ENCODE results near the gene RGL1. TPM values are rescaled to one million over a fixed set of nuclear protein-coding genes. Genes with fewer than 3 reads are reported as not detected.

RGL1 gene
- 6.2 and 7.0 TPM in 2 replicates for total RNA-seq

GRCh38 chr1:183804916-183805841 is at the start of gene RGL1:
TSS of gene RGL1 (plus strand) at chr1:183805120. CDS start at chr1:183805298, 178 bp downstream.

Other genes starting within 250 kb of the RGL1 start
- gene NCF2, start 214.7 kb upstream of the RGL1 start, total RNA-seq: not detected in 2 replicates
- 130 and 174 TPM in 2 replicates for gene ARPC5, start 169.3 kb upstream of the RGL1 start, total RNA-seq
- not detected in 2 replicates for gene APOBEC4, start 151.8 kb upstream of the RGL1 start, total RNA-seq
- 0.50 and 0.74 TPM in 2 replicates for gene COLGALT2, start 232.6 kb downstream of the RGL1 start, total RNA-seq
- 74.0 and 81.0 TPM in 2 replicates for gene TSEN15, start 246.6 kb downstream of the RGL1 start, total RNA-seq

Measured in bronchus fibroblast of lung (primary cell).